ENCODE results near the gene SDCBP2. TPM values are rescaled to one million over a fixed set of nuclear protein-coding genes. Genes with fewer than 3 reads are reported as not detected.

The SDCBP2 gene
- total RNA-seq, 4 donors from 2014 or later, result 18.0 to 37.6 (median 34.7) TPM

DNA sequence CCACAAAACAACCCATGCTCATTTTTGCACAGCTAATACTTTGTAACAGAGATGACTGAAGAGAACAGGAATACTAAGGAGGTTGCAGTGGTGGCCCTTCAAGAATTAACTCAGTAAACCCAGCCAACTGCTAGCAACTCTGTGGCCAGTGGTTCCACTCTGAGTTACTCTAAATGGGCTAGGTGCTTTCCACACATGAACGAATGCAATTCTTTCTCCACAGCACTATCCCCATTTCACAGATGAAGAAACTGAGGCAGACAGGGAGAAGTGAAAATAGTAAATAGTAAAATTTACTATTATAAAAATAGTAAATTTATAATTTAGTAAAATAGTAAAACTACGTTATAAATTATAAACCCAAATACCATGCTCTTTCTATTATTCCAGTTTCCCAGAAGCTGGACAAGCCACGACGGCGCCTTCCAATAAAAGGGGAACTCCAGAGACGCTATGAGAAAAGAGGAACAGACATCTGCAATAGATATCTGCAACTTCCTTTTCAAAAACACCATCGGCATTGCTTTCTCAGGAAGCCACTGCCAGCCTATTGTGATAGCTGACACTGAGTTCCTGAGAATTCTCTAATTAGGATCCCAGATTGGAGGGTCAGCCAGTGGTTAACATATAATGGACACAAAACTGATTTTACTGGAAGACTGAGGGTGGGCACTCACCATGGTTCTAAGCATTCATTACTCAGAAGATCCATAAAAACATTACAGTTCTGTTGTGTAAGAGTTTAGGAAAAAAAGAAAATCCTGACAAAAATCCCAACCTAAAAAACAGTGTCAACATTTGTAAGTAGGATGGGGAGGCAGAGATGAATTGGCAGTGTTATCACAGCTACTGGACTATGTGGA is 47.7 kb upstream of the SDCBP2 start:
- peak overlapping the region in 2 of 3 donors; percentile 37 to 67 for H3K27ac ChIP-seq

DNA sequence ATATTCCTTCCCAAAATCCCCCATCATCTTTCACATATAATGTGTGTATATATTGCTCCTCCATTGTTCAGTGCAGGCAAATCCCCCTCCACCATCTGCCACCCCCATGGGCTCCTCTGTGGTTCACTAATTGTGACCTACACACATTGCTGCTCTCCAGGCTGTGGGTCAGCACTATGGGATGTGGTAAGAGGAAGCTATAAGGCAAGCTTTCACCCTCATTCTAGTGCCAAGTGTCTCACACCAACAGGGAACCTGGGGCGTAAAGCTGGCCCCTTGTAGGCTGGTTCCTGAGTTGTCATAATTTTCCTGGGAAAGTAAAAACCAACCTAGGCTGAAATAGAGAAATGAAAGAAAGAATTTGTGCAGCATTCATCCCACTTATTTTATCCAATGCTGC is 47.1 kb upstream of the SDCBP2 start:
- TF ChIP-seq, protein P1, sequence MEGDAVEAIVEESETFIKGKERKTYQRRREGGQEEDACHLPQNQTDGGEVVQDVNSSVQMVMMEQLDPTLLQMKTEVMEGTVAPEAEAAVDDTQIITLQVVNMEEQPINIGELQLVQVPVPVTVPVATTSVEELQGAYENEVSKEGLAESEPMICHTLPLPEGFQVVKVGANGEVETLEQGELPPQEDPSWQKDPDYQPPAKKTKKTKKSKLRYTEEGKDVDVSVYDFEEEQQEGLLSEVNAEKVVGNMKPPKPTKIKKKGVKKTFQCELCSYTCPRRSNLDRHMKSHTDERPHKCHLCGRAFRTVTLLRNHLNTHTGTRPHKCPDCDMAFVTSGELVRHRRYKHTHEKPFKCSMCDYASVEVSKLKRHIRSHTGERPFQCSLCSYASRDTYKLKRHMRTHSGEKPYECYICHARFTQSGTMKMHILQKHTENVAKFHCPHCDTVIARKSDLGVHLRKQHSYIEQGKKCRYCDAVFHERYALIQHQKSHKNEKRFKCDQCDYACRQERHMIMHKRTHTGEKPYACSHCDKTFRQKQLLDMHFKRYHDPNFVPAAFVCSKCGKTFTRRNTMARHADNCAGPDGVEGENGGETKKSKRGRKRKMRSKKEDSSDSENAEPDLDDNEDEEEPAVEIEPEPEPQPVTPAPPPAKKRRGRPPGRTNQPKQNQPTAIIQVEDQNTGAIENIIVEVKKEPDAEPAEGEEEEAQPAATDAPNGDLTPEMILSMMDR (IDR thresholded peaks at IDR 0.05), result no peak
- no peak for TF ChIP-seq POLR2A (IDR thresholded peaks at IDR 0.05)
- Histone ChIP-seq H3K9me3 (no peaks in the 10 kb centered on the region), H3K36me3 (peaks cover 0 to under 1% of the 10 kb centered on the region in 2 donors), H3K4me3 (replicated peaks in 1 of 3) (no peak overlapping the region), H3K4me1 (peaks cover 83 to 95% of the 10 kb centered on the region in 2 donors), H3K27ac (peak overlapping the region in 2 of 3 donors; percentile 37 to 49), H3K27me3 (no peaks in the 10 kb centered on the region)
- 86 to 89% methylated on average over 1 of the region's 1 CpG for WGBS, 2 donors
- intact Hi-C loops (cut with DNase I), result no loop called here
- DNase-seq, result no peak

More for the DNA sequence above, 47.7 kb upstream of the SDCBP2 start:
- no peaks in the 10 kb centered on the region for H3K9me3 ChIP-seq
- peaks cover 85 to 95% of the 10 kb centered on the region in 2 donors for H3K4me1 ChIP-seq
- no peak overlapping the region for H3K4me3 ChIP-seq (replicated peaks in 1 of 3)
- intact Hi-C loops (cut with DNase I), result no loop called here
- whole genome bisulfite sequencing, 2 donors, result 60 to 73% methylated on average over 7 of the region's 7 CpGs
- no peaks in the 10 kb centered on the region for H3K27me3 ChIP-seq
- TF ChIP-seq, protein P1 (IDR thresholded peaks at IDR 0.05), result no peak
- no peak for TF ChIP-seq POLR2A (IDR thresholded peaks at IDR 0.05)
- DNase-seq, result no peak
- H3K36me3 ChIP-seq, result no peaks in the 10 kb centered on the region

DNA sequence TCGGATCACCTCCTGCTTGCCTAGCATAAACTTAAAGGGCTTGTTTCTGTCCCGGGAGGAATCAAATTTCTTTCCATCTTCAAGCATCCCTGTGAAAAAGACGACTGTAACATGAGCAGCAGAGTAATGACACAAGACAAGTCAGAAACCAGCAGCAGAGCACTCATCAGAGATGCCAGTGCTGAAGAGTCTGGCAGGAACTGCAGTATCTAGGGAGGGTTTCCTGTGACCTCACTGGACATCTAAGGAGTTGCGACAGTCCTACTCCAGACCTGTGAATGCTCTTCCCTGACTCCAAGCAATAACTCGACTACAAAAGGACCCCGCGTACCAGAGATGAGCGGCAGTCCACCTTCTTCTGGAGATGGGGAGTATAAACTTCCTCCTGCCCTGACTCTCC is 46.6 kb upstream of the SDCBP2 start:
- H3K4me3 ChIP-seq (replicated peaks in 1 of 3), result no peak overlapping the region
- H3K27me3 ChIP-seq, result no peaks in the 10 kb centered on the region
- peaks cover 83 to 95% of the 10 kb centered on the region in 2 donors for H3K4me1 ChIP-seq
- peaks cover 0 to 6% of the 10 kb centered on the region in 2 donors for H3K36me3 ChIP-seq
- TF ChIP-seq POLR2A (IDR thresholded peaks at IDR 0.05), result no peak
- TF ChIP-seq, protein P1 (IDR thresholded peaks at IDR 0.05), result no peak
- no peaks in the 10 kb centered on the region for H3K9me3 ChIP-seq
- no peak for DNase-seq
- peak overlapping the region in 2 of 3 donors; percentile 37 to 49 for H3K27ac ChIP-seq
- WGBS, 2 donors, result 36 to 53% methylated on average over 8 of the region's 8 CpGs
- intact Hi-C loops (cut with DNase I), result no loop called here

DNA sequence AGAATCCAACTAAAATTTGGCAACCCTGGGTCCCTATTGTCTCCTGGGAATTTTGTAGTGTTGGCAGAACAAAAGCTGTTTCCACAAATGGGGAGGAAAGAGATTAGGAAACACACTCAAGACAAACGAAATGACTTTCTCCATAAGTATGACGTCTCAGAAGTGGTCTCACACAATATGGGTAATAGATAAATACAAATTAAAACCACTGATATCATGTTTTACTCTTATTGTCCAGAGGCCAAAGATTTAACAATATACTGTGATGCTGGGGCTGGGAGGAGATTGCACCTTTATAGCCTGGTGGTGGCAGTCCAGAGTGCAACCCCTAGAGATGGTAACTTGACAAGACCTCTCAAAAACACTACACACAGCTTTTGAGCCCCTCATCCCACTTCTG is 45.3 kb upstream of the SDCBP2 start:
- Histone ChIP-seq H3K9me3 (no peaks in the 10 kb centered on the region), H3K36me3 (peaks cover 0 to 6% of the 10 kb centered on the region in 2 donors), H3K4me1 (peaks cover 75 to 89% of the 10 kb centered on the region in 2 donors), H3K27me3 (no peaks in the 10 kb centered on the region), H3K27ac (peak overlapping the region in 2 of 3 donors; percentile 37 to 70), H3K4me3 (replicated peaks in 1 of 3) (no peak overlapping the region)
- TF ChIP-seq POLR2A (IDR thresholded peaks at IDR 0.05), result no peak
- TF ChIP-seq, protein P1 (IDR thresholded peaks at IDR 0.05), result no peak
- WGBS, 2 donors, result 60 to 76% methylated on average over 2 of the region's 2 CpGs
- DNase-seq, result no peak
- intact Hi-C loops (cut with DNase I), result no loop called here

DNA sequence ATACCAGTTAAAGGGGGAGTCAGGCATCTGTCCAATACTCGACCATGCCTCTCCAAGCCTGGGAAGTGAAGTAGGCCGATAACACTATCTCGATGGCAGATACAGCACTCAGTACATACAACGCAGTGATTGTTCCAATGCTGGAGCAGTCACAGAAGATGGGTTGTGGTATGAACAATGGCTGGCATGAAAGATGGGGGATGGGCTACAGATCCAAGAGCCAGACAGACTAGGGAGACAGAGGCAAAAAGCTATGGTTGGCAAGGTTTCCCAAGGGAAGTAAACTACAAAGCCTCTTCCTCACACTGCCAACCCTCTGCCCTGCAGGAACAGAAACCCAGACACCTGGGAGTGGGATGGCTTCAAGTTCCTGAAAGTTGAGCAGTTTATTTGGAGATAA is 44.7 kb upstream of the SDCBP2 start:
- DNase-seq, result no peak
- intact Hi-C loops (cut with DNase I), result no loop called here
- H3K27me3 ChIP-seq, result no peaks in the 10 kb centered on the region
- peaks cover 0 to 6% of the 10 kb centered on the region in 2 donors for H3K36me3 ChIP-seq
- H3K4me1 ChIP-seq, result peaks cover 69 to 88% of the 10 kb centered on the region in 2 donors
- no peaks in the 10 kb centered on the region for H3K9me3 ChIP-seq
- 70 to 72% methylated on average over 4 of the region's 4 CpGs for WGBS, 2 donors
- H3K4me3 ChIP-seq (replicated peaks in 1 of 3), result no peak overlapping the region
- H3K27ac ChIP-seq, result peak overlapping the region in 2 of 3 donors; percentile 37 to 70
- no peak for TF ChIP-seq POLR2A (IDR thresholded peaks at IDR 0.05)
- TF ChIP-seq, protein P1 (IDR thresholded peaks at IDR 0.05), result no peak
